GM19468 (cell line): Measurements from ENCODE around the gene NOD2.

Source experiments
- ATAC-seq: cut with Tn5 transposase; IDR thresholded peaks from one replicate; pipeline ENCODE4 v1.9.1; 2021; ENCODE audit warnings: mild to moderate bottlenecking, moderate library complexity, moderate number of reproducible peaks; ENCODE audit not compliant: unreplicated experiment; ENCODE audit errors: extremely low read depth

Gene NOD2

GRCh38 chr16:50774960-50775359 lies 81.6 kb downstream of the NOD2 start:
- no peak for ATAC-seq

- ATAC-seq, result no peak
Measured at GRCh38 chr16:50776037-50776436, 82.6 kb downstream of the NOD2 start.

GRCh38 chr16:50778284-50779163 lies 85.1 kb downstream of the NOD2 start:
- ATAC-seq, result no peak

- ATAC-seq, result no peak
Measured at GRCh38 chr16:50781043-50781442, 87.6 kb downstream of the NOD2 start.

GRCh38 chr16:50781518-50781917 lies 88.1 kb downstream of the NOD2 start:
- ATAC-seq, result no peak
